Measurements from ENCODE around the gene TNFRSF25. TPM values are rescaled to one million over a fixed set of nuclear protein-coding genes. Genes with fewer than 3 reads are reported as not detected.
A peak's percentile ranks its signal among the peaks of the same experiment; 100 is the strongest.

TNFRSF25 gene
- total and polyA plus RNA-seq, 9 of the 15 experiments (the other 6 are each of a cell fraction or from before 2014, with no cell fraction given) = 0.24 to 0.49 TPM; not detected in 7

GRCh38 chr1:6461538-6462411 is 4.2 kb downstream of the TNFRSF25 start:
- Histone ChIP-seq H3K27me3 (ENCODE audit: control insufficient read depth in 2 of 2, insufficient read depth in 2 of 2, low read length in 2 of 2) (peaks cover 70 to 80% of the 10 kb centered on the region in 2 experiments), H3K36me3 (ENCODE audit: control insufficient read depth, insufficient read depth, low read length) (no peaks in the 10 kb centered on the region), H3K9ac (ENCODE audit: insufficient read depth in 1 of 2, low read depth in 2 of 2, low read length in 2 of 2) (no peak overlapping the region; a peak in 1 of 4 replicates), H2AFZ (ENCODE audit: low read depth, low read length) (no peak overlapping the region), H3K27ac (ENCODE audit: extremely low read depth, low read depth, low read length) (no peak overlapping the region), H3K4me2 (ENCODE audit: insufficient read depth, low read length) (no peak overlapping the region), H4K20me1 (replicated peaks; ENCODE audit: control insufficient read depth, insufficient read depth, low read length) (peaks cover 28% of the 10 kb centered on the region), H3K79me2 (ENCODE audit: control insufficient read depth, insufficient read depth, low read length) (no peaks in the 10 kb centered on the region), H3K9me1 (ENCODE audit: control insufficient read depth, insufficient read depth, low read length) (no peaks in the 10 kb centered on the region), H3K4me3 (no peak overlapping the region), H3K9me3 (replicated peaks; ENCODE audit: control insufficient read depth, insufficient read depth, low read depth, low read length) (no peaks in the 10 kb centered on the region), H3K4me1 (replicated peaks in 1 of 2; ENCODE audit: control insufficient read depth in 2 of 2, insufficient read depth in 2 of 2, low read length in 2 of 2) (peaks cover 0 to 47% of the 10 kb centered on the region in 2 experiments; a peak in 2 of 5 replicates)
- in situ Hi-C loops (cut with MboI) = no loop called here
- DNase-seq (ENCODE audit: extremely low read depth in 1 of 4, low spot score in 3 of 4) = peak in 1 of 4 experiments; percentile 13
- no TSS peak for BruUV-seq (replicated peaks)
- ChIA-PET POLR2A (interaction anchor here (0.6 kb wide), 1 partner anchor 227 kb away, joined by 3 read pairs; no protein-coding TSS in a partner anchor), CTCF (ENCODE audit: low intra/inter-chr PET ratio) (no interaction called here)
- FAIRE-seq = no peak
- ATAC-seq = no peak
- intact Hi-C loops (cut with micrococcal nuclease) = no loop called here
- TF ChIP-seq HNRNPL (IDR thresholded peaks at IDR 0.05; ENCODE audit: low read depth, low read length) (0 out of 2 replicates have a peak, but pooled peaks have one; percentile 26), CC2D1A (IDR thresholded peaks at IDR 0.05) (no peak), RBM14 (IDR thresholded peaks at IDR 0.05; ENCODE audit: borderline replicate concordance, insufficient read depth, low read depth, low read length) (0 out of 2 replicates have a peak, but pooled peaks have one; percentile 12), HDAC8 (tag; IDR thresholded peaks at IDR 0.05) (no peak), ZNF75A (CRISPR knock-in tag; IDR thresholded peaks at IDR 0.05) (no peak)
- 39% methylated on average over 48 of the region's 48 CpGs for WGBS (ENCODE audit: insufficient coverage, low coverage, missing lambda C conversion rate)
